ENCODE measurements around the gene PDE9A. TPM values are rescaled to one million over a fixed set of nuclear protein-coding genes. Genes with fewer than 3 reads are reported as not detected.

PDE9A gene
- total and polyA plus RNA-seq, 2 of the 4 experiments (the other 2 are of a cell fraction): 0.89 to 0.90 TPM

DNA sequence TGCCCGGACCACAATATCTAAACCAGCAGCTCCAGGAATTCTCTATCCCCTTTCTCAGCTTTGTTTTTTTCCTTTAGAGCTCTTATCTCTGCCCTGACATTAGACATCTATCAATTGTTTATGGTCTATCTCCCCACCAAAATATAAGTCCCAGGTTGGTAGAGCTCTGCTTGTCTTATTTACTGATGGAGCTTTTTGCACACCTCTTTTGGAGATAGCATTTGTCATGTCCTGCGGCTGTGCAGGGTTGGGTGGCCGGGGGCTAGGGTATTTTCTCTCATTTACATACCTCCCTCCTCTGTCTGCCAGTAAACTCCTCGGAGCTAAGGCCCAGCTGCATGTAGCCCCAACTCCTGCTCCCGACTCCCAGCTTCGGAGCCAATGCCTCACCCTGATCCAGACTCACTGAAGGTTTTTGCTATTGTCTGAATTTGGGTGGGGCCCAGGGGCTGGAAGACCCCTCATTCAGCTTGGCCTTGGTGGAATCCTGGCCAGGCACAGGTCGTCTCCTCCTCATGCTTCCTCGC is 11.1 kb upstream of the PDE9A start:
- Histone ChIP-seq H4K5ac (ENCODE audit: low read depth, low read length) (no peak overlapping the region), H3K4me1 (ENCODE audit: control insufficient read depth, insufficient read depth, low read length) (peaks cover 13% of the 10 kb centered on the region), H3K4ac (ENCODE audit: low read depth, low read length) (no peak overlapping the region), H2AK9ac (replicated peaks; ENCODE audit: low read depth, low read length, poor library complexity) (no peak overlapping the region), H4K8ac (ENCODE audit: low read depth in 2 of 2, low read length in 2 of 2) (no peak overlapping the region), H3K9ac (ENCODE audit: low read depth, low read length) (no peak overlapping the region), H2BK20ac (ENCODE audit: low read depth, low read length) (no peak overlapping the region), H2AK5ac (ENCODE audit: low read depth, low read length) (no peak overlapping the region), H3K27ac (ENCODE audit: insufficient read depth, low read length) (no peak overlapping the region), H2AFZ (replicated peaks; ENCODE audit: low read length, poor library complexity) (no peak overlapping the region), H3K9me3 (ENCODE audit: control insufficient read depth, insufficient read depth, low read length) (no peaks in the 10 kb centered on the region), H3K14ac (replicated peaks; ENCODE audit: low read depth, low read length) (no peak overlapping the region), H3K56ac (ENCODE audit: extremely low read depth, insufficient read depth, low read length) (no peak overlapping the region), H2BK5ac (ENCODE audit: low read depth, low read length, poor library complexity, severe bottlenecking) (no peak overlapping the region), H2BK120ac (ENCODE audit: low read depth, low read length) (no peak overlapping the region), H4K20me1 (ENCODE audit: insufficient read depth, low read length) (no peaks in the 10 kb centered on the region), H2BK15ac (ENCODE audit: low read depth, low read length) (no peak overlapping the region), H3K4me3 (ENCODE audit: insufficient read depth, low read depth, low read length) (no peak overlapping the region), H3K23ac (ENCODE audit: low read depth, low read length) (no peak overlapping the region), H3K18ac (ENCODE audit: low read depth, low read length) (no peak overlapping the region), H3K79me1 (ENCODE audit: low read depth in 1 of 2, low read length in 2 of 2) (no peaks in the 10 kb centered on the region), H4K91ac (ENCODE audit: insufficient read depth, low read depth, low read length) (no peak overlapping the region), H3K27me3 (ENCODE audit: control insufficient read depth, insufficient read depth, low read length) (no peaks in the 10 kb centered on the region; the same call in 1 of the 2 replicates), H3K36me3 (ENCODE audit: control insufficient read depth, insufficient read depth, low read length) (no peaks in the 10 kb centered on the region), H3K9me1 (ENCODE audit: insufficient read depth, low read length) (no peaks in the 10 kb centered on the region), H3K4me2 (ENCODE audit: low read depth, low read length) (no peak overlapping the region)
- ATAC-seq (ENCODE audit: low read depth) (no peak), DNase-seq (no peak)
- dilution Hi-C loops (cut with HindIII; ENCODE audit: low sequenced_read_pairs, unreplicated experiment): no loop called here
- in situ Hi-C loops (cut with MboI; ENCODE audit: low sequenced_read_pairs): no loop called here
- ChIA-PET POLR2A (ENCODE audit: unreplicated experiment) (no interaction called here), CTCF (interaction anchor here (1.3 kb wide), 1 partner anchor 10 kb away, joined by 5 read pairs; no protein-coding TSS in a partner anchor)
- WGBS, 2 experiments (ENCODE audit: extremely low coverage in 2 of 2, insufficient read length in 1 of 2): 86% methylated on average over 1 of the region's 8 CpGs; no CpG with 5 or more reads in 1 of the 2 experiments
- no TSS peak for BruUV-seq (replicated peaks)
- intact Hi-C loops (cut with micrococcal nuclease): no loop called here
- TF ChIP-seq MAZ (IDR thresholded peaks at IDR 0.05; ENCODE audit: borderline replicate concordance, low read depth, low read length): no peak
- no peak for TF ChIP-seq MAFK (IDR thresholded peaks at IDR 0.05; ENCODE audit: low read depth, low read length)
- TF ChIP-seq MXI1 (IDR thresholded peaks at IDR 0.05; ENCODE audit: borderline replicate concordance, low read depth, low read length): no peak
- TF ChIP-seq, protein P1, sequence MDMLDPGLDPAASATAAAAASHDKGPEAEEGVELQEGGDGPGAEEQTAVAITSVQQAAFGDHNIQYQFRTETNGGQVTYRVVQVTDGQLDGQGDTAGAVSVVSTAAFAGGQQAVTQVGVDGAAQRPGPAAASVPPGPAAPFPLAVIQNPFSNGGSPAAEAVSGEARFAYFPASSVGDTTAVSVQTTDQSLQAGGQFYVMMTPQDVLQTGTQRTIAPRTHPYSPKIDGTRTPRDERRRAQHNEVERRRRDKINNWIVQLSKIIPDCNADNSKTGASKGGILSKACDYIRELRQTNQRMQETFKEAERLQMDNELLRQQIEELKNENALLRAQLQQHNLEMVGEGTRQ (IDR thresholded peaks at IDR 0.05; ENCODE audit: low read depth, low read length): no peak
- TF ChIP-seq, protein P2, sequence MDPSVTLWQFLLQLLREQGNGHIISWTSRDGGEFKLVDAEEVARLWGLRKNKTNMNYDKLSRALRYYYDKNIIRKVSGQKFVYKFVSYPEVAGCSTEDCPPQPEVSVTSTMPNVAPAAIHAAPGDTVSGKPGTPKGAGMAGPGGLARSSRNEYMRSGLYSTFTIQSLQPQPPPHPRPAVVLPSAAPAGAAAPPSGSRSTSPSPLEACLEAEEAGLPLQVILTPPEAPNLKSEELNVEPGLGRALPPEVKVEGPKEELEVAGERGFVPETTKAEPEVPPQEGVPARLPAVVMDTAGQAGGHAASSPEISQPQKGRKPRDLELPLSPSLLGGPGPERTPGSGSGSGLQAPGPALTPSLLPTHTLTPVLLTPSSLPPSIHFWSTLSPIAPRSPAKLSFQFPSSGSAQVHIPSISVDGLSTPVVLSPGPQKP (IDR thresholded peaks at IDR 0.05; ENCODE audit: borderline replicate concordance, low read depth, low read length): no peak
- no peak for TF ChIP-seq POLR2A (IDR thresholded peaks at IDR 0.05; ENCODE audit: low read depth, low read length)
- TF ChIP-seq RCOR1 (IDR thresholded peaks at IDR 0.05; ENCODE audit: insufficient replicate concordance, low read length): no peak
- no peak for TF ChIP-seq CEBPB (IDR thresholded peaks at IDR 0.05; ENCODE audit: low read depth, low read length)
- TF ChIP-seq CHD1 (IDR thresholded peaks at IDR 0.05; ENCODE audit: low read depth, low read length): no peak
- TF ChIP-seq, protein P3, sequence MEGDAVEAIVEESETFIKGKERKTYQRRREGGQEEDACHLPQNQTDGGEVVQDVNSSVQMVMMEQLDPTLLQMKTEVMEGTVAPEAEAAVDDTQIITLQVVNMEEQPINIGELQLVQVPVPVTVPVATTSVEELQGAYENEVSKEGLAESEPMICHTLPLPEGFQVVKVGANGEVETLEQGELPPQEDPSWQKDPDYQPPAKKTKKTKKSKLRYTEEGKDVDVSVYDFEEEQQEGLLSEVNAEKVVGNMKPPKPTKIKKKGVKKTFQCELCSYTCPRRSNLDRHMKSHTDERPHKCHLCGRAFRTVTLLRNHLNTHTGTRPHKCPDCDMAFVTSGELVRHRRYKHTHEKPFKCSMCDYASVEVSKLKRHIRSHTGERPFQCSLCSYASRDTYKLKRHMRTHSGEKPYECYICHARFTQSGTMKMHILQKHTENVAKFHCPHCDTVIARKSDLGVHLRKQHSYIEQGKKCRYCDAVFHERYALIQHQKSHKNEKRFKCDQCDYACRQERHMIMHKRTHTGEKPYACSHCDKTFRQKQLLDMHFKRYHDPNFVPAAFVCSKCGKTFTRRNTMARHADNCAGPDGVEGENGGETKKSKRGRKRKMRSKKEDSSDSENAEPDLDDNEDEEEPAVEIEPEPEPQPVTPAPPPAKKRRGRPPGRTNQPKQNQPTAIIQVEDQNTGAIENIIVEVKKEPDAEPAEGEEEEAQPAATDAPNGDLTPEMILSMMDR (conservative IDR thresholded peaks at IDR 0.05; ENCODE audit: low read depth, low read length): no peak
